Measurements from ENCODE around the gene NUP210. TPM values are rescaled to one million over a fixed set of nuclear protein-coding genes. Genes with fewer than 3 reads are reported as not detected.
A peak's percentile ranks its signal among the peaks of the same experiment; 100 is the strongest.

The NUP210 gene
- total and polyA plus RNA-seq, 2 experiments from 2014 or later: 23.7 to 41.9 TPM

GRCh38 chr3:13285007-13285567 lies 135.0 kb downstream of the NUP210 start:
- Histone ChIP-seq H3K27ac (no peak overlapping the region), H3K4me1 (ENCODE audit: low read depth) (no peaks in the 10 kb centered on the region), H3K9me3 (ENCODE audit: low read depth) (no peaks in the 10 kb centered on the region), H3K27me3 (peaks cover 23% of the 10 kb centered on the region), H3K36me3 (no peaks in the 10 kb centered on the region), H3K4me3 (no peak overlapping the region)
- DNase-seq (ENCODE audit: low read depth in 1 of 2, low spot score in 1 of 2): no peak
- no peak for TF ChIP-seq CTCF (IDR thresholded peaks at IDR 0.05; ENCODE audit: low read depth, low read length)

DNA sequence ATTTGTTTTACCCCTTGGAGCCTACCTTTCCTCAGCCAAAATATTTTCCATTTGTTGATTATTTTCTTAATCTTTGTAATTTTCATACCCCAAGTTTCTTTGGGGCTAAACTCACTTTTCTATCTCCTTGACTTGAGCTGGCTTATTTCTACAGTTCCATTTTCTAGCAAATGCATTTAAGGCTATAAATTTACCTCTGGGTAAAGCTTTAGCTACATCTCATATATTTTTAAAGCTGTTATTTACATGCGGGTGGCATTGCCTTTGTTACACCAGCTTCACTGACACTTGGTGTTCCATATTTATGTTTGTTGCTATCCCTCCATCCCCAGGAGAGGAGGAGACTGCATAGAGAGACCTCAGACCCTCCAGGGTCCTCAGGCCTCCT lies 136.3 kb downstream of the NUP210 start:
- DNase-seq (ENCODE audit: low read depth in 1 of 2, low spot score in 1 of 2): no peak
- Histone ChIP-seq H3K4me3 (no peak overlapping the region), H3K27me3 (peaks cover 23% of the 10 kb centered on the region), H3K4me1 (ENCODE audit: low read depth) (no peaks in the 10 kb centered on the region), H3K9me3 (ENCODE audit: low read depth) (no peaks in the 10 kb centered on the region), H3K36me3 (no peaks in the 10 kb centered on the region), H3K27ac (no peak overlapping the region)
- no peak for TF ChIP-seq CTCF (IDR thresholded peaks at IDR 0.05; ENCODE audit: low read depth, low read length)

- Histone ChIP-seq H3K27me3 (peaks cover 23% of the 10 kb centered on the region), H3K36me3 (no peaks in the 10 kb centered on the region), H3K4me3 (peak overlapping the region; percentile 44), H3K9me3 (ENCODE audit: low read depth) (no peaks in the 10 kb centered on the region), H3K27ac (no peak overlapping the region), H3K4me1 (ENCODE audit: low read depth) (no peaks in the 10 kb centered on the region)
- DNase-seq (ENCODE audit: low read depth in 1 of 2, low spot score in 1 of 2): peak in 1 of 2 donors; percentile 72
- TF ChIP-seq CTCF (IDR thresholded peaks at IDR 0.05; ENCODE audit: low read depth, low read length): peak; percentile 29
These were observed 136.9 kb downstream of the NUP210 start for GRCh38 chr3:13282986-13283876.

GRCh38 chr3:13282358-13282985 lies 137.7 kb downstream of the NUP210 start:
- Histone ChIP-seq H3K27me3 (peaks cover 23% of the 10 kb centered on the region), H3K36me3 (no peaks in the 10 kb centered on the region), H3K4me1 (ENCODE audit: low read depth) (peaks cover 7% of the 10 kb centered on the region), H3K4me3 (peak overlapping the region; percentile 44), H3K27ac (no peak overlapping the region), H3K9me3 (ENCODE audit: low read depth) (no peaks in the 10 kb centered on the region)
- TF ChIP-seq CTCF (IDR thresholded peaks at IDR 0.05; ENCODE audit: low read depth, low read length): no peak
- DNase-seq (ENCODE audit: low read depth in 1 of 2, low spot score in 1 of 2): peak in 1 of 2 donors; percentile 64

DNA sequence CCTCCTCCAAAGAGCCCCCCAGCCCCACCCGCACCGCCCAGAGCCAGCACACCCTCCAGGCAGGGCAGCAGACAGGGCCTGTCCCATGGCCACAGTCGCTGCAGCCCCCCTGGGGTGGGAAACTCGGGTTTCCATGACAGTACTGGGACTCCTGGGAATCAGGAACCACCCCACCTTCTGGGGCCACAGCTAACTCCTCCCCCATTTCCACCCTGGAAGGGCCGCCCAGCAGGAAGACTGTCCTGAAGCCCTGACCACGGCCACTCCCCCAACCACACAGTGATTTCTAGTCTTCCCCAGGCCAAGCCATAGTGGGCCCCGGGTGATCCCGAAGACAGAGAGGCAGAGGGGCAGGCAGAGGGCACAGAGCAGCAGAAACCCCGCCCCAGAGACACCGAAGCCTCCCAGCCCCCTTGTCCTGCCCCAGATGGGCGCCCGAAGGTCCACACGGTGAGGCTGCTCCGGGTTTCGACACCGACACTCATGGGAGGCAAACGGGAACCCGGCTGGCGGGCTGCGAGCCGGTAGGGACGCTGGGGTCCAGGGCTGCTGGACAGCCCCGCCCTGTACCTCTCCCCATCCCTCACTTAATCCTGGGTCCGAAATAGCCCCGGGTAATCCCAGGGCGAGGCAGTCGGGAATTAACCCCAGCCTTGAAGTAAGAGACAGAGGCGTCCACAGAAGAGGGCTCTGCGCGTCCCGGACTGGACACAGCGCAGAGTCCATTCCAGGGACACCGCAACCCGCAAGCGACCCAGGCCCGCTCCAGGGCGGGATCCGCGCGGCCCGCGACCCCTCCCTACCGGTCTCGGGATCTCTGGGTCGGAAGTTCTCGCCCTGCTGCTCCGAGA lies 138.4 kb downstream of the NUP210 start:
- Histone ChIP-seq H3K36me3 (no peaks in the 10 kb centered on the region), H3K9me3 (ENCODE audit: low read depth) (no peaks in the 10 kb centered on the region), H3K27ac (no peak overlapping the region), H3K4me3 (peak overlapping the region; percentile 44), H3K4me1 (ENCODE audit: low read depth) (peaks cover 13% of the 10 kb centered on the region), H3K27me3 (peaks cover 23% of the 10 kb centered on the region)
- TF ChIP-seq CTCF (IDR thresholded peaks at IDR 0.05; ENCODE audit: low read depth, low read length): no peak
- DNase-seq (ENCODE audit: low read depth in 1 of 2, low spot score in 1 of 2): peak; percentile 20 to 45

All from cardiac muscle cell (in vitro differentiated cells and primary cell).